ENCODE results near the gene LTBP3.

Gene LTBP3

DNA sequence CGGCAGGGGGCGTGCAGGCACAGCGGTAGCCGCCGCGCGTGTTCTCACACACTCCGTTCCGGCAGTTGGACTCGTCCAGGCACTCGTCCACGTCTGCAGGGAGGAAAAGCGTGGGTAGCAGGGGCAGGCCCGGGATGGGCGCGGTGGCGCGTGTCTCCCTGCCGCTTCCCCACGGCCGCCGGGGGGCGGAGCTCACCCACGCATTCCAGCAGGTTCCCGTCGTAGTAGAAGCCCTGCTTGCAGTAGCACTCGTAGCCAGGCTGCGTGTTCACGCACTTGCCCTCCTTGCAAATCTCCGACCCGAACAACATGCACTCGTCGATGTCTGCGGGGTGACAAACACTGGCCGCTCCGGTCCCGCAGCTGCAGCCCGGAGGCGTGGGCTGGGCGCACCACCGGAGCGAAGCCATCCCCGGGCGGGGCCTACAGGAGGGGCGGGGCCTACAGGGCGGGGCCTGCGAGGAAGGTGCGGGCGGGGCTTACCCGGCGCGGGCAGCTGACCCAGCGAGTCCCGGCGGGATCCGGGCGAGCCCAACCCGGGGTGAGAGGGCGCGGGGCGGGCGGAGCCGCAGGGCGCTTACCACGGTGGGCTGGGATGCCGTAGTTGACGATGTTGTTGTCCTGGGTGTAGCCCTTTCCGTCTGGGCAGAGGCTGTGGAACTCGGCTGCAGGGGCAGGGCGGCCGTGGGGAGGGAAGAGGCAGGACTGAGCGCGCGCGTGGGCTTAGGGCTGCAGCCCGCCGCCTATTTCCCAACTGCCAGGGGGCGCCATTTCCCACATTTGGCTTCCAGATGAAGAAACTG is 17.7 kb downstream of the LTBP3 start:
- ChIA-PET CTCF (interaction anchor here (0.6 to 3.1 kb wide), 26 partner anchors 10 to 799 kb away, joined by 3 to 95 read pairs (median 4); partner anchors contain the start of genes FAM89B, FIBP, PCNX3 and SCYL1), POLR2A (ENCODE audit: low non-redundant PET) (interaction anchor here (0.9 to 3.2 kb wide), 8 partner anchors 8 to 74 kb away, joined by 3 to 16 read pairs (median 6); partner anchors contain the start of genes FAM89B, PCNX3 and ZNRD2)
- peak; percentile 95 for DNase-seq (ENCODE audit: low spot score)
- TF ChIP-seq, protein P1, sequence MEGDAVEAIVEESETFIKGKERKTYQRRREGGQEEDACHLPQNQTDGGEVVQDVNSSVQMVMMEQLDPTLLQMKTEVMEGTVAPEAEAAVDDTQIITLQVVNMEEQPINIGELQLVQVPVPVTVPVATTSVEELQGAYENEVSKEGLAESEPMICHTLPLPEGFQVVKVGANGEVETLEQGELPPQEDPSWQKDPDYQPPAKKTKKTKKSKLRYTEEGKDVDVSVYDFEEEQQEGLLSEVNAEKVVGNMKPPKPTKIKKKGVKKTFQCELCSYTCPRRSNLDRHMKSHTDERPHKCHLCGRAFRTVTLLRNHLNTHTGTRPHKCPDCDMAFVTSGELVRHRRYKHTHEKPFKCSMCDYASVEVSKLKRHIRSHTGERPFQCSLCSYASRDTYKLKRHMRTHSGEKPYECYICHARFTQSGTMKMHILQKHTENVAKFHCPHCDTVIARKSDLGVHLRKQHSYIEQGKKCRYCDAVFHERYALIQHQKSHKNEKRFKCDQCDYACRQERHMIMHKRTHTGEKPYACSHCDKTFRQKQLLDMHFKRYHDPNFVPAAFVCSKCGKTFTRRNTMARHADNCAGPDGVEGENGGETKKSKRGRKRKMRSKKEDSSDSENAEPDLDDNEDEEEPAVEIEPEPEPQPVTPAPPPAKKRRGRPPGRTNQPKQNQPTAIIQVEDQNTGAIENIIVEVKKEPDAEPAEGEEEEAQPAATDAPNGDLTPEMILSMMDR (conservative IDR thresholded peaks at IDR 0.05; ENCODE audit: low read depth), result peak; percentile 73
- peak overlapping the region; percentile 94 for H3K27ac ChIP-seq

- peak; percentile 80 for DNase-seq (ENCODE audit: low spot score)
- CTCF ChIA-PET, result interaction anchor here (0.6 to 3.1 kb wide), 18 partner anchors 9 to 799 kb away, joined by 3 to 95 read pairs (median 5); partner anchors contain the start of genes FAM89B, FIBP, SCYL1 and ZNRD2
- POLR2A ChIA-PET (ENCODE audit: low non-redundant PET), result interaction anchor here (0.7 to 3.2 kb wide), 8 partner anchors 15 to 83 kb away, joined by 3 to 16 read pairs (median 4); partner anchors contain the start of genes FAM89B, PCNX3 and ZNRD2
Observed at GRCh38 chr11:65539744-65540289, 18.3 kb downstream of the LTBP3 start.

DNA sequence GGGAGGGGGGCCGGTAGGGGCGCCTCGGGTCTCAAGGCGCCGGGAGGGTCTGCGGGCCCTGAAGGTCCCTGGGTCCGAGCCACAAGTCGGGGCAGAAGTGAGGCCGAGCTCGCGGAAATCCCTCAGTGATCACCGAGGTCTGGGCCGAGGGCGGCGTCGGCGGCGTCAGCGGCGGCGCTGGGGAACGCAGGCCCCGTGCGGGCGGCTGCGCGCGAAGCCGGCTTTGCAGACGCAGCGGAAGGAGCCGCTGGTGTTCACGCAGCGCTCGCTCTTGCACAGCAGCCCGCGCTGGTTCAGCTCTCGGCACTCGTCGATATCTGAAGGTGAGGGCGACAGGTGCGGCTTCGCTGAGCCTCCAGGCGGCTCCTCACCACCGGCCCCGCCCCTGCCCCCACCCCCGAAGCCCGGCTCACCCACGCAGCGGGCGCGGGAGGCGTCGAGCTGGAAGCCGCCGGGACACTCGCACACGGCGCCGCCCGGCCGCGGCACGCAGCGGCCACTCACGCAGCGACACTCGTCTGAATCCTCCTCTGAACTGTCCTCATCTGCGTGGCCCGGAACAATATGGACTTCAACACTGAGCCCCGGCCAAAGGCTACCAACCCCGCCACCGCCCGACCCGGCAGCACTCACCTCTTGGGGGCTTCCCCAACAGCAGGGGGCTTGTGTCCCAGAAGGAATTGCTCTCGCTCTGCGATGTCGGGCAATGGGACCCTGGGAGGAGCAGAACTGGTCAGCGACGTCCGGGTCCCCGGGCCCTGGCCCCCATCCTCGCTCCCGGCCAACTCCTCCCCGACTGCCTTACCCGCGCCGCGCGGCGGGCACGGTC is 19.0 kb downstream of the LTBP3 start:
- CTCF ChIA-PET, result interaction anchor here (0.9 to 3.1 kb wide), 7 partner anchors 16 to 123 kb away, joined by 3 to 95 read pairs (median 4); partner anchors contain the start of genes FAM89B and ZNRD2
- no peak for DNase-seq (ENCODE audit: low spot score)
- POLR2A ChIA-PET (ENCODE audit: low non-redundant PET), result interaction anchor here (0.7 to 3.2 kb wide), 5 partner anchors 31 to 82 kb away, joined by 3 to 16 read pairs (median 8); partner anchors contain the start of genes FAM89B, PCNX3 and ZNRD2
- H3K27ac ChIP-seq, result peak overlapping the region; percentile 94
- TF ChIP-seq, protein P1 (conservative IDR thresholded peaks at IDR 0.05; ENCODE audit: low read depth), result no peak

More at GRCh38 chr11:65539744-65540289, 18.3 kb downstream of the LTBP3 start:
- peak overlapping the region; percentile 94 for H3K27ac ChIP-seq
- TF ChIP-seq, protein P1 (conservative IDR thresholded peaks at IDR 0.05; ENCODE audit: low read depth), result no peak

DNA sequence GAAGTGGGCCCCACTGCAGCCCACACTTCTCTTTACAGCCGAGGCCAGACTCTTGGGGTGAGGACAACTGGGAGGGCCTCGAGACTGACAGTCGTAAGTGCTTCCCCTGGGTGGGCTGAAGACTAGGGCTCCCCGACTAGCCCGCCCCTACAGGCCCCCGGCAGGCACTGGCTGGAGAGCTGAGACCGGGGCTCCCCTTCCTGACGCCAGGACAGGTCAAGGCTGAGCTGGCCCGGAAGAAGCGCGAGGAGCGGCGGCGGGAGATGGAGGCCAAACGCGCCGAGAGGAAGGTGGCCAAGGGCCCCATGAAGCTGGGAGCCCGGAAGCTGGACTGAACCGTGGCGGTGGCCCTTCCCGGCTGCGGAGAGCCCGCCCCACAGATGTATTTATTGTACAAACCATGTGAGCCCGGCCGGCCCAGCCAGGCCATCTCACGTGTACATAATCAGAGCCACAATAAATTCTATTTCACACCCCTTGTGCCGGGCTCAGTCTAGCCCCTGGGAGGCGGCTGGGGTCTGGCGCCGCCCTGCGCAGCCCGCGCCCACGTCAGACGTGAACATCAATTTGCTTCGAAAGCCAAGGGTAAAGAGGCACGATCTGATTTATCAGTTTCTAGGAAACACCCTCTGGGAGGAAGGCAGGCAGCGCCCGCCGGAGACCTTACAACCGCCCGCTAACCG is 19.8 kb downstream of the LTBP3 start:
- ChIA-PET POLR2A (ENCODE audit: low non-redundant PET) (no interaction called here), CTCF (interaction anchor here (1.1 kb wide), 1 partner anchor 35 kb away, joined by 3 read pairs; the partner anchor contains the start of gene FAM89B)
- peak overlapping the region; percentile 94 for H3K27ac ChIP-seq
- TF ChIP-seq, protein P1 (conservative IDR thresholded peaks at IDR 0.05; ENCODE audit: low read depth), result no peak
- DNase-seq (ENCODE audit: low spot score), result no peak

DNA sequence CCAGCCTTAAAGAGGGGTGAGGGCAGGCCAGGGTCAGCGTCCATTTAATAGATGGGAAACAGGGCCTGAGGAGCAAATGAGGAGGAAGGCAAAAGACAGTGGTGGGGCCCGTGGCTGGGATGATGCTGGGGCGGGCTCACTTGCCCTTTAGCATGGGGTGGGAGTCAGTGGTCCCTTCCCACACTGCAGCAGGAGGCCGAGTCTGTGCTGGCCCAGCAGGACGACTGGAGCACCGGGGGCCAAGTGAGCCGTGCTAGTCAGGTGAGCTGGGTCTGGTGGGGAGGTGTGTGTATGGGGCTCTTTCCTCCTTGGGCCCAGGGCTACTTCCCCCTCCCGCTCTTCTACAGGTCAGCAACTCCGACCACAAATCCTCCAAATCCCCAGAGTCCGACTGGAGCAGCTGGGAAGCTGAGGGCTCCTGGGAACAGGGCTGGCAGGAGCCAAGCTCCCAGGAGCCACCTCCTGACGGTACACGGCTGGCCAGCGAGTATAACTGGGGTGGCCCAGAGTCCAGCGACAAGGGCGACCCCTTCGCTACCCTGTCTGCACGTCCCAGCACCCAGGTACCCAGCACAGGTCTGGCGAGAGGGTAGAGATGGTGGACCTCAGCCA is 20.4 kb downstream of the LTBP3 start:
- H3K27ac ChIP-seq, result peak overlapping the region; percentile 94
- no peak for DNase-seq (ENCODE audit: low spot score)
- TF ChIP-seq, protein P1 (conservative IDR thresholded peaks at IDR 0.05; ENCODE audit: low read depth), result no peak
- ChIA-PET POLR2A (ENCODE audit: low non-redundant PET) (no interaction called here), CTCF (interaction anchor here (0.6 kb wide), 1 partner anchor 30 kb away, joined by 3 read pairs; no protein-coding TSS in a partner anchor)

Data from RWPE1 (cell line).